ENCODE data around the gene NAALADL2. TPM values are rescaled to one million over a fixed set of nuclear protein-coding genes. Genes with fewer than 3 reads are reported as not detected.

NAALADL2 gene
- total and polyA plus RNA-seq, 2 of the 4 experiments (the other 2 are of a cell fraction) = 3.8 to 19.2 TPM

DNA sequence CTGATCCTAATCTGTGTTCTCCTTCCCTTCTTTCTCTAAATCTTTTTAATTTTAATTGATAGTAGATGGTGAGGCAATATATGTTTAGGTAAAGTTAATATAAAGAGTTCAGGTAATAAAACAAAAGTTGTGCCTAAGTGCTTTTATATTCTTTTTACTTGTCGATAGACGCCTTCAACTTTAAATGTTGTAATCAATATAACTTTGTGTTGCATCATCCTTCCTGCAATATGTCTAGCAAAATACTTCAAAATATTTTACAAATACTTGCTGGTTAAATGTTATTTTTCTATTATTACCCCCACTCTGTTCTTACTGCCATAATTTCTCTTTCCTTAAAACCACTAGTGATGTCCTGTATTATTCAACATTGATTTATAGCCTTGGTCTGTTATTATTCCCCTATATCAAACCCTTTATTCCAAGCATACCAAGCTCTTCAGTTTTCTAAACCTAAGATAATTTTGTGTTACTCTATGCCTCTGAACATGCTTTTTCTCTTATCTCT lies 92.4 kb downstream of the NAALADL2 start:
- ChIA-PET POLR2A (ENCODE audit: unreplicated experiment) (no interaction called here), CTCF (interaction anchor here (1.4 kb wide), 1 partner anchor 13 kb away, joined by 3 read pairs; no protein-coding TSS in a partner anchor)
- peaks cover 16% of the 10 kb centered on the region for H3K4me1 ChIP-seq (ENCODE audit: control insufficient read depth, insufficient read depth, low read length)
- peak overlapping the region; percentile 71 for H4K91ac ChIP-seq (ENCODE audit: insufficient read depth, low read depth, low read length)
- H3K23ac ChIP-seq (ENCODE audit: low read depth, low read length) = peak overlapping the region; percentile 34; the same call in 1 of the 2 replicates
- H3K4me2 ChIP-seq (ENCODE audit: low read depth, low read length) = peak overlapping the region; percentile 21; the same call in 1 of the 2 replicates
- peaks cover 0 to 14% of the 10 kb centered on the region in 2 experiments; a peak in 1 of 4 replicates for H3K79me1 ChIP-seq (ENCODE audit: low read depth in 1 of 2, low read length in 2 of 2)
- TF ChIP-seq RAD21 (IDR thresholded peaks at IDR 0.05; ENCODE audit: low read length) (no peak), MAFK (IDR thresholded peaks at IDR 0.05; ENCODE audit: low read depth, low read length) (no peak), CEBPB (IDR thresholded peaks at IDR 0.05; ENCODE audit: low read depth, low read length) (peak; percentile 80)
- dilution Hi-C loops (cut with HindIII; ENCODE audit: low sequenced_read_pairs, unreplicated experiment) = no loop called here
- no CpG with 5 or more reads among the region's 2 CpGs for WGBS, 2 experiments (ENCODE audit: extremely low coverage in 2 of 2, insufficient read length in 1 of 2)
- H3K36me3 ChIP-seq (ENCODE audit: control insufficient read depth, insufficient read depth, low read length) = no peaks in the 10 kb centered on the region
- peak overlapping the region; percentile 90 for H3K14ac ChIP-seq (replicated peaks; ENCODE audit: low read depth, low read length)
- H3K27me3 ChIP-seq (ENCODE audit: control insufficient read depth, insufficient read depth, low read length) = no peaks in the 10 kb centered on the region
- intact Hi-C loops (cut with micrococcal nuclease) = loop anchor here (2.0 kb wide), 1 partner anchor 51 kb away; no protein-coding TSS in a partner anchor
- peak overlapping the region; percentile 86 for H3K18ac ChIP-seq (ENCODE audit: low read depth, low read length)
- no peak overlapping the region for H2AFZ ChIP-seq (replicated peaks; ENCODE audit: low read length, poor library complexity)
- H3K9me1 ChIP-seq (ENCODE audit: insufficient read depth, low read length) = peaks cover 1% of the 10 kb centered on the region; the same call in 1 of the 2 replicates
- peak overlapping the region; percentile 98 for H2BK120ac ChIP-seq (ENCODE audit: low read depth, low read length)
- TSS peak; percentile 62 for BruUV-seq (replicated peaks)
- no peak overlapping the region for H3K4me3 ChIP-seq (ENCODE audit: insufficient read depth, low read depth, low read length)
- peak overlapping the region; percentile 16 to 96; a peak in 2 of 4 replicates for H4K8ac ChIP-seq (ENCODE audit: low read depth in 2 of 2, low read length in 2 of 2)
- no peak overlapping the region for H2AK9ac ChIP-seq (replicated peaks; ENCODE audit: low read depth, low read length, poor library complexity)
- H2AK5ac ChIP-seq (ENCODE audit: low read depth, low read length) = no peak overlapping the region
- H3K9ac ChIP-seq (ENCODE audit: low read depth, low read length) = no peak overlapping the region
- peak overlapping the region; percentile 61; the same call in 1 of the 2 replicates for H3K27ac ChIP-seq (ENCODE audit: insufficient read depth, low read length)
- no peak for ATAC-seq (ENCODE audit: low read depth)
- H3K56ac ChIP-seq (ENCODE audit: extremely low read depth, insufficient read depth, low read length) = peak overlapping the region; percentile 49; the same call in 1 of the 2 replicates
- peaks cover 2% of the 10 kb centered on the region; the same call in 1 of the 2 replicates for H3K9me3 ChIP-seq (ENCODE audit: control insufficient read depth, insufficient read depth, low read length)
- H4K20me1 ChIP-seq (ENCODE audit: insufficient read depth, low read length) = no peaks in the 10 kb centered on the region
- peak overlapping the region; percentile 100 for H2BK5ac ChIP-seq (ENCODE audit: low read depth, low read length, poor library complexity, severe bottlenecking)
- H3K4ac ChIP-seq (ENCODE audit: low read depth, low read length) = peak overlapping the region; percentile 95
- H2BK20ac ChIP-seq (ENCODE audit: low read depth, low read length) = peak overlapping the region; percentile 99
- in situ Hi-C loops (cut with MboI; ENCODE audit: low sequenced_read_pairs) = loop anchor here (10.0 kb wide), 1 partner anchor 507 kb away; no protein-coding TSS in a partner anchor
- no peak for DNase-seq
- H4K5ac ChIP-seq (ENCODE audit: low read depth, low read length) = peak overlapping the region; percentile 86
- no peak overlapping the region for H2BK15ac ChIP-seq (ENCODE audit: low read depth, low read length)

Data from IMR-90 (cell line).